MCF 10A (cell line): Measurements from ENCODE around the gene EPN2. TPM values are rescaled to one million over a fixed set of nuclear protein-coding genes. Genes with fewer than 3 reads are reported as not detected.

Experiments used
- BruUV-seq: library from RNA; stranded (reverse); fragments of 400-500 nt; replicated peaks from 2 replicates; lab custom pipeline; 2021; lab: Mats Ljungman, UMichigan
- CTCF ChIA-PET: fragments of 300-600 bp; sonication (Branson Sonifier 250); formaldehyde crosslinking; extraction: SDS; loops from one replicate; lab custom pipeline; 2021; ENCODE audit warnings: antibody characterized with exemption, inconsistent platforms; lab: Yijun Ruan, JAX
- POLR2A ChIA-PET: fragments of 300-600, 350-650 bp; sonication (Branson Sonifier 250); formaldehyde crosslinking; extraction: SDS; loops from one replicate; lab custom pipeline; 2020; ENCODE audit warnings: antibody characterized with exemption, inconsistent platforms; lab: Yijun Ruan, JAX
- DNase-seq: peaks from one replicate; pipeline ENCODE4 v3.0.0-alpha.2; 2018; ENCODE audit not compliant: unreplicated experiment
- H3K27ac Mint-ChIP-seq: one replicate; pipeline ENCODE4 v1.8.0; 2022; ENCODE audit warnings: mild to moderate bottlenecking, low read depth, mixed read lengths; ENCODE audit not compliant: unreplicated experiment
- H3K27me3 Mint-ChIP-seq: one replicate; pipeline ENCODE4 v1.8.0; 2022; ENCODE audit warnings: mixed read lengths; ENCODE audit not compliant: insufficient read depth, unreplicated experiment
- H3K36me3 Mint-ChIP-seq: one replicate; pipeline ENCODE4 v1.8.0; 2022; ENCODE audit warnings: mild to moderate bottlenecking, moderate library complexity, mixed read lengths; ENCODE audit not compliant: insufficient read depth, unreplicated experiment
- H3K4me1 Mint-ChIP-seq: one replicate; pipeline ENCODE4 v1.8.0; 2022; ENCODE audit warnings: mixed read lengths; ENCODE audit not compliant: insufficient read depth, unreplicated experiment
- H3K4me3 Mint-ChIP-seq: one replicate; pipeline ENCODE4 v1.8.0; 2022; ENCODE audit warnings: mild to moderate bottlenecking, moderate library complexity, mixed read lengths; ENCODE audit not compliant: unreplicated experiment
- H3K9me3 Mint-ChIP-seq: one replicate; pipeline ENCODE4 v1.8.0; 2022; ENCODE audit warnings: mixed read lengths; ENCODE audit not compliant: unreplicated experiment
- CTCF ChIP-seq: fragments of 200-600 bp; IDR thresholded peaks from one replicate; pipeline ENCODE4 v1.8.0; 2022; ENCODE audit warnings: antibody characterized with exemption, mild to moderate bottlenecking; ENCODE audit not compliant: unreplicated experiment
- intact Hi-C: fragments of 100-400 bp; cut with micrococcal nuclease; formaldehyde crosslinking; loops from 2 replicates; pipeline ENCODE4 v1.14.1; 2022
- total RNA-seq: library from RNA; stranded (reverse); gene quantifications from 2 replicates; pipeline ENCODE4 v1.2.3, GENCODE V29; 2022

Gene EPN2
- total RNA-seq, 1 experiment from 2014 or later, result 35.1 TPM

- no peak for DNase-seq
- Mint-ChIP-seq H3K27ac (no peak overlapping the region), H3K4me3 (no peak overlapping the region), H3K36me3 (peaks cover 12% of the 10 kb centered on the region), H3K9me3 (no peaks in the 10 kb centered on the region), H3K4me1 (peaks cover 19% of the 10 kb centered on the region), H3K27me3 (no peaks in the 10 kb centered on the region)
- POLR2A ChIA-PET, result no interaction called here
- BruUV-seq, result no TSS peak
- CTCF ChIA-PET, result no interaction called here
- intact Hi-C loops, result no loop called here
- TF ChIP-seq CTCF, result no peak
Observed at GRCh38 chr17:19345067-19345460, 107.9 kb downstream of the EPN2 start.

- Mint-ChIP-seq H3K27me3 (no peaks in the 10 kb centered on the region), H3K4me1 (peaks cover 19% of the 10 kb centered on the region), H3K4me3 (no peak overlapping the region), H3K36me3 (peaks cover 12% of the 10 kb centered on the region), H3K27ac (no peak overlapping the region), H3K9me3 (no peaks in the 10 kb centered on the region)
- POLR2A ChIA-PET, result interaction anchor here (0.6 to 0.7 kb wide), 2 partner anchors 85 to 1199 kb away, joined by 3 to 4 read pairs; no protein-coding TSS in a partner anchor
- DNase-seq, result no peak
- intact Hi-C loops, result no loop called here
- CTCF ChIA-PET, result interaction anchor here (0.6 to 0.7 kb wide), 3 partner anchors 15 to 50 kb away, joined by 3 to 5 read pairs (median 3); partner anchors contain the start of gene B9D1
- no peak for TF ChIP-seq CTCF
- BruUV-seq, result no TSS peak
Observed at GRCh38 chr17:19345486-19346350, 108.6 kb downstream of the EPN2 start.

- H3K27me3 Mint-ChIP-seq, result no peaks in the 10 kb centered on the region
- H3K36me3 Mint-ChIP-seq, result peaks cover 11% of the 10 kb centered on the region
- no peak for TF ChIP-seq CTCF
- peak; percentile 70 for DNase-seq
- ChIA-PET CTCF (interaction anchor here (0.6 to 0.7 kb wide), 4 partner anchors 8 to 187 kb away, joined by 3 to 5 read pairs (median 3); partner anchors contain the start of genes B9D1 and SLC47A1), POLR2A (interaction anchor here (0.6 to 1.0 kb wide), 3 partner anchors 8 to 1200 kb away, joined by 3 to 4 read pairs (median 3); no protein-coding TSS in a partner anchor)
- H3K27ac Mint-ChIP-seq, result peak overlapping the region; percentile 77
- no TSS peak for BruUV-seq
- H3K4me3 Mint-ChIP-seq, result no peak overlapping the region
- peaks cover 14% of the 10 kb centered on the region for H3K4me1 Mint-ChIP-seq
- no peaks in the 10 kb centered on the region for H3K9me3 Mint-ChIP-seq
- intact Hi-C loops, result no loop called here
Observed at GRCh38 chr17:19346351-19347255, 109.4 kb downstream of the EPN2 start.
